RCC 7860 (cell line): ENCODE measurements around the gene SLC25A21.
"Not testable (repeated sequence)": the region's sequence is repeated elsewhere in the genome, so short reads cannot be mapped to it uniquely, and the experiment has no call there.

Experiments used
- DNase-seq: peaks from one replicate; pipeline ENCODE4 v3.0.0-alpha.2; 2015; ENCODE audit warnings: low spot score
- FAIRE-seq: peaks from 2 replicates; lab custom pipeline; 2012; peaks lifted over from hg19 to GRCh38; lab: Jason Lieb, UNC

Gene SLC25A21

GRCh38 chr14:36900846-36901245 is 271.6 kb downstream of the SLC25A21 start:
- DNase-seq (no peak), FAIRE-seq (no peak)

GRCh38 chr14:36896300-36896699 is 276.1 kb downstream of the SLC25A21 start:
- FAIRE-seq, DNase-seq: not testable (repeated sequence)

GRCh38 chr14:36884049-36884448 is 288.4 kb downstream of the SLC25A21 start:
- no peak for FAIRE-seq
- DNase-seq, result no peak

GRCh38 chr14:36880276-36880675 is 292.1 kb downstream of the SLC25A21 start:
- DNase-seq, result no peak

GRCh38 chr14:36879558-36879957 is 292.8 kb downstream of the SLC25A21 start:
- FAIRE-seq (no peak), DNase-seq (no peak)

More at GRCh38 chr14:36880276-36880675, 292.1 kb downstream of the SLC25A21 start:
- FAIRE-seq, result no peak

- FAIRE-seq, result no peak
Observed at GRCh38 chr14:36874396-36875138, 297.8 kb downstream of the SLC25A21 start.

GRCh38 chr14:36870776-36871175 is 301.6 kb downstream of the SLC25A21 start:
- no peak for FAIRE-seq
- no peak for DNase-seq

More at GRCh38 chr14:36874396-36875138, 297.8 kb downstream of the SLC25A21 start:
- DNase-seq, result no peak

GRCh38 chr14:36869125-36869524 is 303.3 kb downstream of the SLC25A21 start:
- FAIRE-seq (no peak), DNase-seq (no peak)

GRCh38 chr14:36866867-36867266 is 305.5 kb downstream of the SLC25A21 start:
- FAIRE-seq, result no peak

GRCh38 chr14:36863271-36863670 is 309.1 kb downstream of the SLC25A21 start:
- FAIRE-seq, result no peak
- DNase-seq, result no peak

More at GRCh38 chr14:36866867-36867266, 305.5 kb downstream of the SLC25A21 start:
- no peak for DNase-seq

- not testable (repeated sequence) for DNase-seq
Observed at GRCh38 chr14:36862237-36862636, 310.2 kb downstream of the SLC25A21 start.

GRCh38 chr14:36860831-36861230 is 311.6 kb downstream of the SLC25A21 start:
- DNase-seq (no peak), FAIRE-seq (no peak)

More at GRCh38 chr14:36862237-36862636, 310.2 kb downstream of the SLC25A21 start:
- not testable (repeated sequence) for FAIRE-seq

GRCh38 chr14:36859119-36859518 is 313.3 kb downstream of the SLC25A21 start:
- no peak for FAIRE-seq
- no peak for DNase-seq

- DNase-seq, result no peak
- FAIRE-seq, result no peak
Observed at GRCh38 chr14:36857842-36858445, 314.5 kb downstream of the SLC25A21 start.

GRCh38 chr14:36857136-36857535 is 315.3 kb downstream of the SLC25A21 start:
- FAIRE-seq, result no peak
- no peak for DNase-seq

- DNase-seq (no peak), FAIRE-seq (no peak)
Observed at GRCh38 chr14:36856095-36856878, 316.1 kb downstream of the SLC25A21 start.

GRCh38 chr14:36855396-36855795 is 317.0 kb downstream of the SLC25A21 start:
- FAIRE-seq (no peak), DNase-seq (no peak)

GRCh38 chr14:36852981-36853691 is 319.3 kb downstream of the SLC25A21 start:
- DNase-seq (no peak), FAIRE-seq (no peak)

- DNase-seq, result no peak
- FAIRE-seq, result no peak
Observed at GRCh38 chr14:36848213-36848612, 324.2 kb downstream of the SLC25A21 start.

- FAIRE-seq (no peak), DNase-seq (no peak)
Observed at GRCh38 chr14:36847366-36847765, 325.0 kb downstream of the SLC25A21 start.
